HEK293T (cell line): ENCODE results near the gene PCBP3.
A peak's percentile ranks its signal among the peaks of the same experiment; 100 is the strongest.

ENCODE experiments used
- CTCF ChIA-PET: fragments of 350-600 bp; formaldehyde crosslinking; extraction: SDS; loops from one replicate; lab custom pipeline; 2021; ENCODE audit warnings: antibody characterized with exemption, inconsistent platforms; lab: Yijun Ruan, JAX
- POLR2A ChIA-PET: fragments of 350-600 bp; formaldehyde crosslinking; extraction: SDS; loops from one replicate; lab custom pipeline; 2020; ENCODE audit warnings: antibody characterized with exemption, inconsistent platforms; lab: Yijun Ruan, JAX
- DNase-seq: peaks from one replicate; pipeline ENCODE4 v3.0.0; 2012; ENCODE audit warnings: mixed read lengths; ENCODE audit errors: extremely low spot score
- ARNT ChIP-seq: fragments of 450-650 bp; IDR thresholded peaks from 2 replicates; pipeline ENCODE4 v1.6.1; 2017; ENCODE audit warnings: mild to moderate bottlenecking
- BHLHE40 ChIP-seq: fragments of 450-650 bp; IDR thresholded peaks from 2 replicates; pipeline ENCODE4 v1.6.1; 2016; ENCODE audit warnings: mild to moderate bottlenecking, moderate library complexity, borderline replicate concordance
- CTBP1 ChIP-seq: fragments of 450-650 bp; IDR thresholded peaks from 2 replicates; pipeline ENCODE4 v1.6.1; 2016; ENCODE audit warnings: borderline replicate concordance
- ELF4 ChIP-seq: fragments of 450-650 bp; IDR thresholded peaks from 2 replicates; pipeline ENCODE4 v1.6.1; 2017; ENCODE audit warnings: antibody characterized with exemption
- FOXA1 ChIP-seq: fragments of 450-650 bp; IDR thresholded peaks from 2 replicates; pipeline ENCODE4 v1.6.1; 2016; ENCODE audit warnings: mild to moderate bottlenecking
- FOXK2 ChIP-seq: fragments of 450-650 bp; IDR thresholded peaks from 2 replicates; pipeline ENCODE4 v1.6.1; 2016; ENCODE audit warnings: mild to moderate bottlenecking
- FOXM1 ChIP-seq: fragments of 450-650 bp; IDR thresholded peaks from 2 replicates; pipeline ENCODE4 v1.6.1; 2017; ENCODE audit warnings: mild to moderate bottlenecking, borderline replicate concordance
- HDGF ChIP-seq: fragments of 450-650 bp; IDR thresholded peaks from 2 replicates; pipeline ENCODE4 v1.6.1; 2017; ENCODE audit warnings: antibody characterized with exemption, borderline replicate concordance
- L3MBTL2 ChIP-seq: fragments of 450-650 bp; conservative IDR thresholded peaks from 2 replicates; pipeline ENCODE4 v1.6.1; 2016; ENCODE audit warnings: mild to moderate bottlenecking
- LEF1 ChIP-seq: fragments of 450-650 bp; IDR thresholded peaks from 2 replicates; pipeline ENCODE4 v1.6.1; 2017; ENCODE audit warnings: mild to moderate bottlenecking, borderline replicate concordance
- NFRKB ChIP-seq: fragments of 450-650 bp; IDR thresholded peaks from 2 replicates; pipeline ENCODE4 v1.6.1; 2016; ENCODE audit warnings: mild to moderate bottlenecking, moderate library complexity
- PKNOX1 ChIP-seq: fragments of 450-650 bp; IDR thresholded peaks from 2 replicates; pipeline ENCODE4 v1.6.1; 2016
- SP1 ChIP-seq: fragments of 450-650 bp; IDR thresholded peaks from 2 replicates; pipeline ENCODE4 v1.6.1; 2017
- SUZ12 ChIP-seq: fragments of 450-650 bp; IDR thresholded peaks from 2 replicates; pipeline ENCODE4 v1.6.1; 2016; ENCODE audit warnings: mild to moderate bottlenecking
- TARDBP ChIP-seq: fragments of 450-650 bp; IDR thresholded peaks from 2 replicates; pipeline ENCODE4 v1.6.1; 2016
- ZNF384 ChIP-seq: fragments of 450-650 bp; IDR thresholded peaks from 2 replicates; pipeline ENCODE4 v1.6.1; 2016

PCBP3 gene

GRCh38 chr21:45963232-45963570, 319.7 kb downstream of the PCBP3 start:
- ChIA-PET POLR2A (no interaction called here), CTCF (no interaction called here)
- no peak for DNase-seq
- TF ChIP-seq NFRKB (no peak), HDGF (no peak), SP1 (no peak), TARDBP (no peak), L3MBTL2 (no peak), ELF4 (no peak), PKNOX1 (no peak), ZNF384 (no peak), FOXA1 (no peak), CTBP1 (no peak), LEF1 (no peak), BHLHE40 (no peak), SUZ12 (no peak), FOXM1 (no peak), ARNT (no peak)

GRCh38 chr21:45964649-45965048, 321.1 kb downstream of the PCBP3 start:
- TF ChIP-seq FOXA1 = no peak
- TF ChIP-seq L3MBTL2 = no peak
- no peak for TF ChIP-seq CTBP1
- TF ChIP-seq SP1 = no peak
- TF ChIP-seq ELF4 = no peak
- no peak for TF ChIP-seq SUZ12
- no peak for TF ChIP-seq FOXM1
- TF ChIP-seq FOXK2 = no peak
- no peak for TF ChIP-seq ZNF384
- TF ChIP-seq TARDBP = no peak
- ChIA-PET POLR2A (no interaction called here), CTCF (no interaction called here)
- DNase-seq = no peak

GRCh38 chr21:45965084-45965809, 321.7 kb downstream of the PCBP3 start:
- no peak for TF ChIP-seq FOXM1
- TF ChIP-seq FOXK2 = no peak
- TF ChIP-seq HDGF = no peak
- TF ChIP-seq PKNOX1 = no peak
- TF ChIP-seq ARNT = no peak
- TF ChIP-seq TARDBP = no peak
- no peak for TF ChIP-seq CTBP1
- no peak for TF ChIP-seq ZNF384
- no peak for TF ChIP-seq L3MBTL2
- no peak for TF ChIP-seq ELF4
- TF ChIP-seq BHLHE40 = no peak
- no peak for TF ChIP-seq LEF1
- no peak for TF ChIP-seq SUZ12
- TF ChIP-seq SP1 = no peak
- no peak for TF ChIP-seq FOXA1
- no peak for TF ChIP-seq NFRKB
- CTCF ChIA-PET = no interaction called here
- POLR2A ChIA-PET = no interaction called here
- DNase-seq = no peak

- TF ChIP-seq CTBP1 (no peak), L3MBTL2 (no peak), SUZ12 (no peak), HDGF (no peak), FOXM1 (no peak), LEF1 (no peak), TARDBP (no peak), SP1 (no peak), ELF4 (no peak), PKNOX1 (no peak), FOXA1 (no peak), ZNF384 (no peak)
- POLR2A ChIA-PET = no interaction called here
- CTCF ChIA-PET = no interaction called here
- DNase-seq = no peak
Observed at GRCh38 chr21:45966791-45967394, 323.4 kb downstream of the PCBP3 start.

- CTCF ChIA-PET = interaction anchor here (0.6 to 1.7 kb wide), 7 partner anchors 12 to 1307 kb away, joined by 3 to 9 read pairs (median 3); no protein-coding TSS in a partner anchor
- TF ChIP-seq FOXM1 (no peak), L3MBTL2 (no peak), ARNT (no peak), HDGF (0 out of 2 replicates have a peak, but pooled peaks have one; percentile 18), PKNOX1 (no peak), BHLHE40 (no peak)
- no peak for DNase-seq
- POLR2A ChIA-PET = no interaction called here
Observed at GRCh38 chr21:45969921-45970673, 326.6 kb downstream of the PCBP3 start.
